Measurements from ENCODE around the gene PDE4D.
"Not testable (repeated sequence)": the region's sequence is repeated elsewhere in the genome, so short reads cannot be mapped to it uniquely, and the experiment has no call there.

PDE4D gene

GRCh38 chr5:59786334-59786805 is 107.2 kb downstream of the PDE4D start:
- Histone ChIP-seq H3K36me3 (no peaks in the 10 kb centered on the region), H3K27ac (no peak overlapping the region), H3K4me3 (no peak overlapping the region), H3K27me3 (no peaks in the 10 kb centered on the region), H3K4me1 (peaks cover 0 to 17% (median 6%) of the 10 kb centered on the region in 4 donors), H3K9me3 (no peaks in the 10 kb centered on the region)
- no peak for TF ChIP-seq CTCF (IDR thresholded peaks at IDR 0.05)
- no peak for DNase-seq
- intact Hi-C loops (cut with DNase I; ENCODE audit: low total_unique reads): no loop called here

- H3K9me3 ChIP-seq: no peaks in the 10 kb centered on the region
- intact Hi-C loops (cut with DNase I; ENCODE audit: low total_unique reads): no loop called here
Measured at GRCh38 chr5:59785676-59786333, 107.7 kb downstream of the PDE4D start.

GRCh38 chr5:59784708-59785107 is 108.8 kb downstream of the PDE4D start:
- H3K9me3 ChIP-seq; H3K36me3 ChIP-seq; H3K27me3 ChIP-seq; H3K4me1 ChIP-seq; intact Hi-C loops (cut with DNase I; ENCODE audit: low total_unique reads); H3K4me3 ChIP-seq; H3K27ac ChIP-seq; DNase-seq: not testable (repeated sequence)

More at GRCh38 chr5:59785676-59786333, 107.7 kb downstream of the PDE4D start:
- Histone ChIP-seq H3K27me3 (no peaks in the 10 kb centered on the region), H3K27ac (no peak overlapping the region), H3K4me3 (no peak overlapping the region), H3K4me1 (peaks cover 0 to 12% (median 3%) of the 10 kb centered on the region in 4 donors), H3K36me3 (no peaks in the 10 kb centered on the region)
- no peak for DNase-seq
- no peak for TF ChIP-seq CTCF (IDR thresholded peaks at IDR 0.05)

GRCh38 chr5:59783264-59783663 is 110.3 kb downstream of the PDE4D start:
- H3K27me3 ChIP-seq: no peaks in the 10 kb centered on the region
- H3K9me3 ChIP-seq: no peaks in the 10 kb centered on the region
- no peak overlapping the region for H3K4me3 ChIP-seq
- no peaks in the 10 kb centered on the region for H3K36me3 ChIP-seq
- DNase-seq: no peak
- TF ChIP-seq CTCF (IDR thresholded peaks at IDR 0.05): no peak
- peaks cover 0 to 6% (median 3%) of the 10 kb centered on the region in 4 donors for H3K4me1 ChIP-seq
- intact Hi-C loops (cut with DNase I; ENCODE audit: low total_unique reads): no loop called here
- H3K27ac ChIP-seq: no peak overlapping the region

GRCh38 chr5:59782856-59783255 is 110.7 kb downstream of the PDE4D start:
- H3K27me3 ChIP-seq: no peaks in the 10 kb centered on the region
- intact Hi-C loops (cut with DNase I; ENCODE audit: low total_unique reads): no loop called here
- no peaks in the 10 kb centered on the region for H3K36me3 ChIP-seq
- no peaks in the 10 kb centered on the region for H3K9me3 ChIP-seq
- H3K4me1 ChIP-seq: peaks cover 0 to 6% (median 3%) of the 10 kb centered on the region in 4 donors
- TF ChIP-seq CTCF (IDR thresholded peaks at IDR 0.05): no peak
- DNase-seq: no peak
- no peak overlapping the region for H3K27ac ChIP-seq
- H3K4me3 ChIP-seq: no peak overlapping the region

- H3K4me1 ChIP-seq: no peaks in the 10 kb centered on the region
- H3K4me3 ChIP-seq: no peak overlapping the region
- DNase-seq: no peak
- TF ChIP-seq CTCF (IDR thresholded peaks at IDR 0.05): no peak
- intact Hi-C loops (cut with DNase I; ENCODE audit: low total_unique reads): no loop called here
- H3K36me3 ChIP-seq: no peaks in the 10 kb centered on the region
- no peaks in the 10 kb centered on the region for H3K9me3 ChIP-seq
- no peak overlapping the region for H3K27ac ChIP-seq
- H3K27me3 ChIP-seq: no peaks in the 10 kb centered on the region
Measured at GRCh38 chr5:59779453-59779852, 114.1 kb downstream of the PDE4D start.

Data from tibial artery (tissue), 4 donors.